Thyroid gland (tissue), 4 donors: Measurements from ENCODE around the gene PRKAB1. TPM values are rescaled to one million over a fixed set of nuclear protein-coding genes. Genes with fewer than 3 reads are reported as not detected.

Source experiments
- DNase-seq, 2 donors: peaks; one replicate each; pipeline ENCODE4 v3.0.0-alpha.2; 2019
- H3K27ac ChIP-seq, 3 donors: fragments of 200-600 bp; sonication (generic); 1 replicate in 2 of 3; 2 replicates in 1 of 3; pipeline ENCODE4 v1.5.1; 2016 to 2019; ENCODE audit warnings: mild to moderate bottlenecking in 1 of 3, moderate library complexity in 1 of 3
- H3K27me3 ChIP-seq: fragments of 200-600 bp; sonication (generic); one replicate; pipeline ENCODE4 v1.5.1; 2019
- H3K36me3 ChIP-seq, 2 donors: fragments of 200-600 bp; sonication (generic); one replicate each; pipeline ENCODE4 v1.5.1; 2016 to 2019
- H3K4me1 ChIP-seq, 2 donors: fragments of 200-600 bp; sonication (generic); one replicate each; pipeline ENCODE4 v1.5.1; 2017 to 2019
- H3K4me3 ChIP-seq, 3 donors: fragments of 200-600 bp; sonication (generic); replicated peaks in 1 of 3; 1 replicate in 2 of 3; 2 replicates in 1 of 3; pipeline ENCODE4 v1.5.1; 2016; ENCODE audit warnings: mild to moderate bottlenecking in 1 of 3
- H3K9me3 ChIP-seq: fragments of 200-600 bp; sonication (generic); one replicate; pipeline ENCODE4 v1.5.1; 2017
- POLR2A ChIP-seq, 2 donors: fragments of 450-650 bp; IDR thresholded peaks; one replicate each; pipeline ENCODE4 v1.6.1; 2017; ENCODE audit warnings: antibody characterized with exemption in 2 of 2, mild to moderate bottlenecking in 2 of 2, moderate library complexity in 1 of 2
- WGBS, 2 donors: methylation state at CpG; one replicate each; pipeline ENCODE4 v1.1.5; 2017; 5-methylcytosine and 5-hydroxymethylcytosine counted together
- intact Hi-C: fragments of 100-400 bp; cut with DNase I; formaldehyde crosslinking; loops from one replicate; pipeline ENCODE4 v1.15.1; 2023
- total RNA-seq, 4 donors: library from RNA; depleted of rRNA; stranded (reverse); fragments of >200 nt; gene quantifications; one replicate each; pipeline ENCODE4 v1.2.3, GENCODE V29; 2016
- TF ChIP-seq, protein P1 (sequence below), 6 experiments: fragments of 200-600 bp in 3 of 6; fragments of 450-650 bp in 3 of 6; sonication (generic) in 3 of 6; IDR thresholded peaks; one replicate each; pipeline ENCODE4 v1.5.1; 2016 to 2019; ENCODE audit warnings: antibody characterized with exemption in 6 of 6, mild to moderate bottlenecking in 2 of 6, inconsistent platforms in 1 of 6, moderate library complexity in 1 of 6

PRKAB1 gene
- total RNA-seq, 4 donors from 2014 or later, result 22.5 to 197 (median 32.3) TPM

GRCh38 chr12:119712721-119713120, 44.8 kb downstream of the PRKAB1 start:
- Histone ChIP-seq H3K36me3 (no peaks in the 10 kb centered on the region), H3K4me1 (peaks cover 64 to 78% of the 10 kb centered on the region in 2 donors), H3K4me3 (no peak overlapping the region), H3K27me3 (no peaks in the 10 kb centered on the region), H3K9me3 (no peaks in the 10 kb centered on the region), H3K27ac (peak overlapping the region; percentile 92 to 97 (median 92))
- DNase-seq, result no peak
- intact Hi-C loops, result no loop called here
- TF ChIP-seq, protein P1, sequence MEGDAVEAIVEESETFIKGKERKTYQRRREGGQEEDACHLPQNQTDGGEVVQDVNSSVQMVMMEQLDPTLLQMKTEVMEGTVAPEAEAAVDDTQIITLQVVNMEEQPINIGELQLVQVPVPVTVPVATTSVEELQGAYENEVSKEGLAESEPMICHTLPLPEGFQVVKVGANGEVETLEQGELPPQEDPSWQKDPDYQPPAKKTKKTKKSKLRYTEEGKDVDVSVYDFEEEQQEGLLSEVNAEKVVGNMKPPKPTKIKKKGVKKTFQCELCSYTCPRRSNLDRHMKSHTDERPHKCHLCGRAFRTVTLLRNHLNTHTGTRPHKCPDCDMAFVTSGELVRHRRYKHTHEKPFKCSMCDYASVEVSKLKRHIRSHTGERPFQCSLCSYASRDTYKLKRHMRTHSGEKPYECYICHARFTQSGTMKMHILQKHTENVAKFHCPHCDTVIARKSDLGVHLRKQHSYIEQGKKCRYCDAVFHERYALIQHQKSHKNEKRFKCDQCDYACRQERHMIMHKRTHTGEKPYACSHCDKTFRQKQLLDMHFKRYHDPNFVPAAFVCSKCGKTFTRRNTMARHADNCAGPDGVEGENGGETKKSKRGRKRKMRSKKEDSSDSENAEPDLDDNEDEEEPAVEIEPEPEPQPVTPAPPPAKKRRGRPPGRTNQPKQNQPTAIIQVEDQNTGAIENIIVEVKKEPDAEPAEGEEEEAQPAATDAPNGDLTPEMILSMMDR (IDR thresholded peaks at IDR 0.05), result no peak
- TF ChIP-seq POLR2A (IDR thresholded peaks at IDR 0.05), result no peak
- 97% methylated on average over 11 of the region's 11 CpGs for WGBS, 2 donors

DNA sequence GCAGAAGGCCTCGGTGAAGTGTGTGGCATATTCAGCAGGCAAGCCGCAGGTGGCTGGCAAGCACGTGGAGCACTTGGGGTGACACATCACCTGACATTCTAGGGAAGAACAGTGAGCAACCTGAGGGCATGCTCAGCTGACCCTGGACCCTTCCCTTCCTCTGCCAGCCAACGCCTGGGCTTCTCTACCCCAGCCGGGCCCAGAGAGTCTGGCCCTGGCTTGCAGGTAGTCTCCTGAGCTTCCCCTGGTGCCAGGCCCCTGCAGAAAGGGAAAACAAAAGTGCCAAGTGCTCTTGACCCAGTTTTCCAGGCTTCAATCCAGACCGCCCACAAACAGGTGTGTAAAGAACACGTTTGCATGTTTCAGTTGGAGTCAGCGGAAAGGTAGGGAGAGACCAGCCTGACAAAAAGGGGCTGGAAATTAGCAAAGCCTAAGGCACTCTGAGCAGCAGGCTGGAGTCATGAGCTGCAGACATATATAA, 45.7 kb downstream of the PRKAB1 start:
- Histone ChIP-seq H3K27ac (peak overlapping the region; percentile 92 to 97 (median 92)), H3K4me1 (peaks cover 64 to 85% of the 10 kb centered on the region in 2 donors), H3K27me3 (no peaks in the 10 kb centered on the region), H3K36me3 (no peaks in the 10 kb centered on the region), H3K9me3 (no peaks in the 10 kb centered on the region), H3K4me3 (no peak overlapping the region)
- intact Hi-C loops, result no loop called here
- peak in 1 of 2 donors; percentile 58 for TF ChIP-seq POLR2A (IDR thresholded peaks at IDR 0.05)
- TF ChIP-seq, protein P1 (IDR thresholded peaks at IDR 0.05), result no peak
- DNase-seq, result peak; percentile 92 to 94
- 32 to 37% methylated on average over 8 of the region's 8 CpGs for WGBS, 2 donors

- intact Hi-C loops, result no loop called here
- Histone ChIP-seq H3K27me3 (no peaks in the 10 kb centered on the region), H3K27ac (peak overlapping the region in 2 of 3 donors; percentile 92), H3K4me1 (peaks cover 64 to 83% of the 10 kb centered on the region in 2 donors), H3K9me3 (no peaks in the 10 kb centered on the region), H3K36me3 (no peaks in the 10 kb centered on the region), H3K4me3 (no peak overlapping the region)
- no peak for DNase-seq
- TF ChIP-seq, protein P1 (IDR thresholded peaks at IDR 0.05), result no peak
- no peak for TF ChIP-seq POLR2A (IDR thresholded peaks at IDR 0.05)
- WGBS, 2 donors, result 98 to 99% methylated on average over 4 of the region's 4 CpGs
Observed at GRCh38 chr12:119714614-119715267, 46.8 kb downstream of the PRKAB1 start.

DNA sequence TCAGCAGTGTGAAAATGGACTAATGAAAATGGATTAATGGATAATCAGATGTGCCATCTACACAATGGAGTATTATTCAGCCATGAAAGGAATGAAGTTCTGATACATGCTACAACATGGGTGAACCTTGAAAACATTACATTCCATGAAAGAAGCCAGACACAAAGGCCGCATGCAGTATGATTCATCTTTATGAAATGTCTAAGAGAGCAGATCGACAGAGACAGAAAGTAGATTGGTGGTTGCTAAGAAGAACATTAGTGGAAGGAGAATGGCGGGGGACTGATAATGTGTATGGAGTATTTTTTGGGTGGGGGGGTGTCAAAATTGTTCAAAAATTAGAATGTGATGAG, 47.3 kb downstream of the PRKAB1 start:
- no peak for DNase-seq
- H3K27ac ChIP-seq, result peak overlapping the region; percentile 92 to 99 (median 92)
- WGBS, 2 donors, result 96 to 97% methylated on average over 3 of the region's 3 CpGs
- H3K27me3 ChIP-seq, result no peaks in the 10 kb centered on the region
- peaks cover 59 to 78% of the 10 kb centered on the region in 2 donors for H3K4me1 ChIP-seq
- intact Hi-C loops, result no loop called here
- no peak for TF ChIP-seq POLR2A (IDR thresholded peaks at IDR 0.05)
- TF ChIP-seq, protein P1 (IDR thresholded peaks at IDR 0.05), result no peak
- H3K4me3 ChIP-seq, result no peak overlapping the region
- H3K36me3 ChIP-seq, result no peaks in the 10 kb centered on the region
- H3K9me3 ChIP-seq, result no peaks in the 10 kb centered on the region

DNA sequence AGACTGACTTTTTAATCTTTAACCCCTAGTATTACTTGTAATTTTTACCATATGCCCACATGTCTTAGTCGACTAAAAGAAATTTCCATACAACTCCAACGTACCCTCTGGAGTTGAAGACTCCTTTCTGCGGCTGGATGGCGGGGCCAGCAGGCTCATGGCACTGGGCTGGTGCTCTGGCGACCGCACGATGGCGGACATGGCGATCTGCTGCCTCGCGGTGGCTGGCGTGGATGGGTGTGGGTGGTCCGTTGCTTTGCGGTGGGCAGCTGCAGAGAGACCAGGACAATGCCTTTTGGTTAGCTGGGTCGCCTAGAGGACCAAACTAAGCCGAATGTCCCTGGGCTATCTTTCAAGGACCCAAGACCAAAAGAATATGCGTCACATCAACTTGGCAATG, 50.2 kb downstream of the PRKAB1 start:
- intact Hi-C loops, result no loop called here
- no peaks in the 10 kb centered on the region for H3K9me3 ChIP-seq
- H3K36me3 ChIP-seq, result no peaks in the 10 kb centered on the region
- H3K4me3 ChIP-seq, result no peak overlapping the region
- TF ChIP-seq POLR2A (IDR thresholded peaks at IDR 0.05), result no peak
- TF ChIP-seq, protein P1 (IDR thresholded peaks at IDR 0.05), result no peak
- no peak for DNase-seq
- no peaks in the 10 kb centered on the region for H3K27me3 ChIP-seq
- no peak overlapping the region for H3K27ac ChIP-seq
- peaks cover 33 to 50% of the 10 kb centered on the region in 2 donors for H3K4me1 ChIP-seq
- 97 to 98% methylated on average over 17 of the region's 17 CpGs for WGBS, 2 donors
